Thyroid gland (tissue), 4 donors: ENCODE data around the gene IER5L. TPM values are rescaled to one million over a fixed set of nuclear protein-coding genes. Genes with fewer than 3 reads are reported as not detected.

Experiments used
- DNase-seq, 2 donors: peaks; one replicate each; pipeline ENCODE4 v3.0.0-alpha.2; 2019
- H3K27ac ChIP-seq, 3 donors: fragments of 200-600 bp; sonication (generic); 1 replicate in 2 of 3; 2 replicates in 1 of 3; pipeline ENCODE4 v1.5.1; 2016 to 2019; ENCODE audit warnings: mild to moderate bottlenecking in 1 of 3, moderate library complexity in 1 of 3
- H3K27me3 ChIP-seq: fragments of 200-600 bp; sonication (generic); one replicate; pipeline ENCODE4 v1.5.1; 2019
- H3K36me3 ChIP-seq, 2 donors: fragments of 200-600 bp; sonication (generic); one replicate each; pipeline ENCODE4 v1.5.1; 2016 to 2019
- H3K4me1 ChIP-seq, 2 donors: fragments of 200-600 bp; sonication (generic); one replicate each; pipeline ENCODE4 v1.5.1; 2017 to 2019
- H3K4me3 ChIP-seq, 3 donors: fragments of 200-600 bp; sonication (generic); replicated peaks in 1 of 3; 1 replicate in 2 of 3; 2 replicates in 1 of 3; pipeline ENCODE4 v1.5.1; 2016; ENCODE audit warnings: mild to moderate bottlenecking in 1 of 3
- H3K9me3 ChIP-seq: fragments of 200-600 bp; sonication (generic); one replicate; pipeline ENCODE4 v1.5.1; 2017
- POLR2A ChIP-seq, 2 donors: fragments of 450-650 bp; IDR thresholded peaks; one replicate each; pipeline ENCODE4 v1.6.1; 2017; ENCODE audit warnings: antibody characterized with exemption in 2 of 2, mild to moderate bottlenecking in 2 of 2, moderate library complexity in 1 of 2
- WGBS, 2 donors: methylation state at CpG; one replicate each; pipeline ENCODE4 v1.1.5; 2017; 5-methylcytosine and 5-hydroxymethylcytosine counted together
- intact Hi-C: fragments of 100-400 bp; cut with DNase I; formaldehyde crosslinking; loops from one replicate; pipeline ENCODE4 v1.15.1; 2023
- total RNA-seq, 4 donors: library from RNA; depleted of rRNA; stranded (reverse); fragments of >200 nt; gene quantifications; one replicate each; pipeline ENCODE4 v1.2.3, GENCODE V29; 2016
- TF ChIP-seq, protein P1 (sequence below), 6 experiments: fragments of 200-600 bp in 3 of 6; fragments of 450-650 bp in 3 of 6; sonication (generic) in 3 of 6; IDR thresholded peaks; one replicate each; pipeline ENCODE4 v1.5.1; 2016 to 2019; ENCODE audit warnings: antibody characterized with exemption in 6 of 6, mild to moderate bottlenecking in 2 of 6, inconsistent platforms in 1 of 6, moderate library complexity in 1 of 6

IER5L gene
- total RNA-seq, 4 donors from 2014 or later: 7.8 to 20.2 (median 12.6) TPM

- Histone ChIP-seq H3K27ac (no peak overlapping the region), H3K9me3 (no peaks in the 10 kb centered on the region), H3K27me3 (no peaks in the 10 kb centered on the region), H3K4me3 (no peak overlapping the region), H3K36me3 (peaks cover 0 to 3% of the 10 kb centered on the region in 2 donors), H3K4me1 (peaks cover 19 to 21% of the 10 kb centered on the region in 2 donors)
- 88 to 90% methylated on average over 10 of the region's 10 CpGs for WGBS, 2 donors
- intact Hi-C loops: no loop called here
- DNase-seq: no peak
- TF ChIP-seq, protein P1, sequence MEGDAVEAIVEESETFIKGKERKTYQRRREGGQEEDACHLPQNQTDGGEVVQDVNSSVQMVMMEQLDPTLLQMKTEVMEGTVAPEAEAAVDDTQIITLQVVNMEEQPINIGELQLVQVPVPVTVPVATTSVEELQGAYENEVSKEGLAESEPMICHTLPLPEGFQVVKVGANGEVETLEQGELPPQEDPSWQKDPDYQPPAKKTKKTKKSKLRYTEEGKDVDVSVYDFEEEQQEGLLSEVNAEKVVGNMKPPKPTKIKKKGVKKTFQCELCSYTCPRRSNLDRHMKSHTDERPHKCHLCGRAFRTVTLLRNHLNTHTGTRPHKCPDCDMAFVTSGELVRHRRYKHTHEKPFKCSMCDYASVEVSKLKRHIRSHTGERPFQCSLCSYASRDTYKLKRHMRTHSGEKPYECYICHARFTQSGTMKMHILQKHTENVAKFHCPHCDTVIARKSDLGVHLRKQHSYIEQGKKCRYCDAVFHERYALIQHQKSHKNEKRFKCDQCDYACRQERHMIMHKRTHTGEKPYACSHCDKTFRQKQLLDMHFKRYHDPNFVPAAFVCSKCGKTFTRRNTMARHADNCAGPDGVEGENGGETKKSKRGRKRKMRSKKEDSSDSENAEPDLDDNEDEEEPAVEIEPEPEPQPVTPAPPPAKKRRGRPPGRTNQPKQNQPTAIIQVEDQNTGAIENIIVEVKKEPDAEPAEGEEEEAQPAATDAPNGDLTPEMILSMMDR (IDR thresholded peaks at IDR 0.05): no peak
- TF ChIP-seq POLR2A (IDR thresholded peaks at IDR 0.05): no peak
These were observed 27.9 kb downstream of the IER5L start for GRCh38 chr9:129150122-129150521.

DNA sequence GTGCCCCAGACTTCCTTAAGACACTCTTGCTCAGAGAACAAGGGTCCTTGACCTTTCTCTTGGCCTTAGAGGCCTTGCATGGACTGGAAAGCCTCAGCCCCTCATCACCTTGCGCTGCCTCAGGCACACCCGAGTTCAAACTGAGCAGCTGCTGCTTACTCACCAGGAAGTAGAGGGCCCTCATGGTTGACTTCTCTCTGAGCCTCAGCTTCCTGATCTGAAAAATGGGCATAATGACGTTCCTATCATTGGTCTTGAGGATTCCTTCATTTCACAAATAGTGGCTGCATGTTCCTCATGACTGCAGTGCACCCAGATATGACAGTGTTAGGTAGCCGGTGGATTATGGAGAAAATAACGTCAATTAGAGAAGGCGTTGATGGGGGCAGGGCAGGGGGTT, 28.6 kb downstream of the IER5L start:
- WGBS, 2 donors: 85 to 89% methylated on average over 6 of the region's 6 CpGs
- Histone ChIP-seq H3K27me3 (no peaks in the 10 kb centered on the region), H3K27ac (no peak overlapping the region), H3K9me3 (no peaks in the 10 kb centered on the region), H3K4me1 (peaks cover 24 to 27% of the 10 kb centered on the region in 2 donors), H3K36me3 (peaks cover 0 to 3% of the 10 kb centered on the region in 2 donors), H3K4me3 (no peak overlapping the region)
- intact Hi-C loops: no loop called here
- no peak for DNase-seq
- TF ChIP-seq, protein P1 (IDR thresholded peaks at IDR 0.05): no peak
- TF ChIP-seq POLR2A (IDR thresholded peaks at IDR 0.05): no peak

GRCh38 chr9:129148463-129149204, 29.4 kb downstream of the IER5L start:
- H3K27me3 ChIP-seq: no peaks in the 10 kb centered on the region
- TF ChIP-seq, protein P1 (IDR thresholded peaks at IDR 0.05): no peak
- TF ChIP-seq POLR2A (IDR thresholded peaks at IDR 0.05): no peak
- H3K4me3 ChIP-seq: no peak overlapping the region
- intact Hi-C loops: no loop called here
- peak overlapping the region in 1 of 3 donors; percentile 100 for H3K27ac ChIP-seq
- peaks cover 0 to 3% of the 10 kb centered on the region in 2 donors for H3K36me3 ChIP-seq
- 85 to 86% methylated on average over 4 to 6 of the region's 6 CpGs for WGBS, 2 donors
- DNase-seq: no peak
- peaks cover 25 to 35% of the 10 kb centered on the region in 2 donors for H3K4me1 ChIP-seq
- H3K9me3 ChIP-seq: no peaks in the 10 kb centered on the region

DNA sequence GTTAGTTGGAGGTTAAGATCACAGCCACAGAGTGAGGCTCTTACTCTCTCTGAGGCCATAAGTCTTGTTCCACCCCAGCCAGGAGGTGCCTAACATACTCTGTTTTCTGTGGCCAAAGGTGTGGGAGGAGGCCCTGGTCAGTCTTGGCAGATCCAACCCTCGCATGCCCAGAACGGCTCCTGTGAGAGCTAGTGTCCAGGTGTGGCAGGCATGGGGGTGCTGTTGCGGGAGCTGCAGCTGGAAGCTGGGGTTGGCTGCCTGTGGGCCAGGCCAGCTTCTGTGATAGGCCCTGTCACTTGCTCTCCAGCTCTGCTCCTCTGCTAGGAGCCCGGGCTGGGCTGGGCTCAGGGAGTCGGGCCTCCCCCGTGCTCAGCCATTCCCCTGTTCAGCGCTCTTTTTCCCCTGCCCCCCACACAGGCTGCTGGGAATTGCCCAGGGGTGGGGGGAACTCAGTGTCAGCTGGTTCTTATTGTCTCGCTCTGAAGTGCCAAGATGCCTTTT, 31.6 kb downstream of the IER5L start:
- H3K4me1 ChIP-seq: peaks cover 45 to 56% of the 10 kb centered on the region in 2 donors
- peak overlapping the region; percentile 20 to 100 (median 74) for H3K27ac ChIP-seq
- intact Hi-C loops: no loop called here
- TF ChIP-seq, protein P1 (IDR thresholded peaks at IDR 0.05): no peak
- TF ChIP-seq POLR2A (IDR thresholded peaks at IDR 0.05): no peak
- H3K36me3 ChIP-seq: peaks cover 0 to 3% of the 10 kb centered on the region in 2 donors
- no peak overlapping the region for H3K4me3 ChIP-seq
- 64 to 68% methylated on average over 3 to 6 of the region's 8 CpGs for WGBS, 2 donors
- H3K9me3 ChIP-seq: no peaks in the 10 kb centered on the region
- DNase-seq: peak; percentile 33 to 46
- no peaks in the 10 kb centered on the region for H3K27me3 ChIP-seq

GRCh38 chr9:129145841-129146292, 32.2 kb downstream of the IER5L start:
- Histone ChIP-seq H3K4me3 (no peak overlapping the region), H3K27me3 (no peaks in the 10 kb centered on the region), H3K9me3 (no peaks in the 10 kb centered on the region), H3K27ac (peak overlapping the region; percentile 20 to 100 (median 74)), H3K36me3 (peaks cover 0 to 2% of the 10 kb centered on the region in 2 donors), H3K4me1 (peaks cover 51 to 62% of the 10 kb centered on the region in 2 donors)
- WGBS, 2 donors: 70 to 74% methylated on average over 6 to 7 of the region's 7 CpGs
- no peak for TF ChIP-seq POLR2A (IDR thresholded peaks at IDR 0.05)
- DNase-seq: peak in 1 of 2 donors; percentile 13
- intact Hi-C loops: no loop called here
